Measurements from ENCODE around the gene LHFPL3. TPM values are rescaled to one million over a fixed set of nuclear protein-coding genes. Genes with fewer than 3 reads are reported as not detected.

LHFPL3 gene
- polyA plus RNA-seq, 1 of the 3 experiments (the other 2 are of a cell fraction) = not detected

GRCh38 chr7:104789780-104790179 lies 461.4 kb downstream of the LHFPL3 start:
- H3F3A ChIP-seq (replicated peaks; ENCODE audit: insufficient read depth) = no peaks in the 10 kb centered on the region
- no peaks in the 10 kb centered on the region for H3K9me3 ChIP-seq
- no peaks in the 10 kb centered on the region for H3K36me3 ChIP-seq (replicated peaks in 1 of 2; ENCODE audit: control insufficient read depth in 1 of 2, insufficient read depth in 2 of 2, low read length in 1 of 2)
- TF ChIP-seq RXRA (IDR thresholded peaks at IDR 0.05; ENCODE audit: borderline replicate concordance, low read depth) (no peak), RAD21 (IDR thresholded peaks at IDR 0.05; ENCODE audit: low read length) (no peak), SMC3 (IDR thresholded peaks at IDR 0.05; ENCODE audit: low read depth, low read length) (no peak), FOXM1 (IDR thresholded peaks at IDR 0.05; ENCODE audit: low read depth) (no peak), SIN3A (IDR thresholded peaks at IDR 0.05; ENCODE audit: borderline replicate concordance, low read depth, low read length) (no peak), TAF1 (IDR thresholded peaks at IDR 0.05; ENCODE audit: borderline replicate concordance, low read depth, low read length) (no peak), POLR2AphosphoS5 (IDR thresholded peaks at IDR 0.05; ENCODE audit: low read depth, low read length) (no peak), MEF2A (IDR thresholded peaks at IDR 0.05; ENCODE audit: borderline replicate concordance, low read depth) (no peak), CTCF (IDR thresholded peaks at IDR 0.05) (no peak), NRF1 (IDR thresholded peaks at IDR 0.05; ENCODE audit: low read depth, low read length) (no peak), ZBTB33 (IDR thresholded peaks at IDR 0.05; ENCODE audit: borderline replicate concordance, low read depth) (no peak), ELF1 (IDR thresholded peaks at IDR 0.05) (no peak), EZH2phosphoT487 (IDR thresholded peaks at IDR 0.05; ENCODE audit: borderline replicate concordance, low read depth) (no peak), RCOR1 (IDR thresholded peaks at IDR 0.05; ENCODE audit: low read length) (no peak), MAX (IDR thresholded peaks at IDR 0.05; ENCODE audit: low read depth) (no peak)
- TF ChIP-seq, protein P1, sequence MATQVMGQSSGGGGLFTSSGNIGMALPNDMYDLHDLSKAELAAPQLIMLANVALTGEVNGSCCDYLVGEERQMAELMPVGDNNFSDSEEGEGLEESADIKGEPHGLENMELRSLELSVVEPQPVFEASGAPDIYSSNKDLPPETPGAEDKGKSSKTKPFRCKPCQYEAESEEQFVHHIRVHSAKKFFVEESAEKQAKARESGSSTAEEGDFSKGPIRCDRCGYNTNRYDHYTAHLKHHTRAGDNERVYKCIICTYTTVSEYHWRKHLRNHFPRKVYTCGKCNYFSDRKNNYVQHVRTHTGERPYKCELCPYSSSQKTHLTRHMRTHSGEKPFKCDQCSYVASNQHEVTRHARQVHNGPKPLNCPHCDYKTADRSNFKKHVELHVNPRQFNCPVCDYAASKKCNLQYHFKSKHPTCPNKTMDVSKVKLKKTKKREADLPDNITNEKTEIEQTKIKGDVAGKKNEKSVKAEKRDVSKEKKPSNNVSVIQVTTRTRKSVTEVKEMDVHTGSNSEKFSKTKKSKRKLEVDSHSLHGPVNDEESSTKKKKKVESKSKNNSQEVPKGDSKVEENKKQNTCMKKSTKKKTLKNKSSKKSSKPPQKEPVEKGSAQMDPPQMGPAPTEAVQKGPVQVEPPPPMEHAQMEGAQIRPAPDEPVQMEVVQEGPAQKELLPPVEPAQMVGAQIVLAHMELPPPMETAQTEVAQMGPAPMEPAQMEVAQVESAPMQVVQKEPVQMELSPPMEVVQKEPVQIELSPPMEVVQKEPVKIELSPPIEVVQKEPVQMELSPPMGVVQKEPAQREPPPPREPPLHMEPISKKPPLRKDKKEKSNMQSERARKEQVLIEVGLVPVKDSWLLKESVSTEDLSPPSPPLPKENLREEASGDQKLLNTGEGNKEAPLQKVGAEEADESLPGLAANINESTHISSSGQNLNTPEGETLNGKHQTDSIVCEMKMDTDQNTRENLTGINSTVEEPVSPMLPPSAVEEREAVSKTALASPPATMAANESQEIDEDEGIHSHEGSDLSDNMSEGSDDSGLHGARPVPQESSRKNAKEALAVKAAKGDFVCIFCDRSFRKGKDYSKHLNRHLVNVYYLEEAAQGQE (IDR thresholded peaks at IDR 0.05; ENCODE audit: low read depth, low read length) = no peak
- TF ChIP-seq, protein P2, sequence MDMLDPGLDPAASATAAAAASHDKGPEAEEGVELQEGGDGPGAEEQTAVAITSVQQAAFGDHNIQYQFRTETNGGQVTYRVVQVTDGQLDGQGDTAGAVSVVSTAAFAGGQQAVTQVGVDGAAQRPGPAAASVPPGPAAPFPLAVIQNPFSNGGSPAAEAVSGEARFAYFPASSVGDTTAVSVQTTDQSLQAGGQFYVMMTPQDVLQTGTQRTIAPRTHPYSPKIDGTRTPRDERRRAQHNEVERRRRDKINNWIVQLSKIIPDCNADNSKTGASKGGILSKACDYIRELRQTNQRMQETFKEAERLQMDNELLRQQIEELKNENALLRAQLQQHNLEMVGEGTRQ (IDR thresholded peaks at IDR 0.05; ENCODE audit: borderline replicate concordance, low read depth, low read length) = no peak
- TF ChIP-seq, protein P3, sequence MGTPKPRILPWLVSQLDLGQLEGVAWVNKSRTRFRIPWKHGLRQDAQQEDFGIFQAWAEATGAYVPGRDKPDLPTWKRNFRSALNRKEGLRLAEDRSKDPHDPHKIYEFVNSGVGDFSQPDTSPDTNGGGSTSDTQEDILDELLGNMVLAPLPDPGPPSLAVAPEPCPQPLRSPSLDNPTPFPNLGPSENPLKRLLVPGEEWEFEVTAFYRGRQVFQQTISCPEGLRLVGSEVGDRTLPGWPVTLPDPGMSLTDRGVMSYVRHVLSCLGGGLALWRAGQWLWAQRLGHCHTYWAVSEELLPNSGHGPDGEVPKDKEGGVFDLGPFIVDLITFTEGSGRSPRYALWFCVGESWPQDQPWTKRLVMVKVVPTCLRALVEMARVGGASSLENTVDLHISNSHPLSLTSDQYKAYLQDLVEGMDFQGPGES (IDR thresholded peaks at IDR 0.05; ENCODE audit: low read depth, low read length) = no peak
- no peaks in the 10 kb centered on the region for H3K79me2 ChIP-seq (ENCODE audit: insufficient read depth)
- H4K20me1 ChIP-seq (ENCODE audit: insufficient read depth) = no peaks in the 10 kb centered on the region
- H3K4me3 ChIP-seq (ENCODE audit: low read depth in 2 of 2, low read length in 1 of 2) = no peak overlapping the region
- ChIA-PET CTCF (interaction anchor here (0.9 kb wide), 1 partner anchor 73 kb away, joined by 3 read pairs; no protein-coding TSS in a partner anchor), POLR2A (no interaction called here)
- H3K27me3 ChIP-seq (ENCODE audit: insufficient read depth) = peaks cover 16% of the 10 kb centered on the region; the same call in 1 of the 2 replicates
- no peaks in the 10 kb centered on the region for H3K4me1 ChIP-seq (ENCODE audit: control insufficient read depth in 1 of 2, insufficient read depth in 2 of 2, low read depth in 1 of 2, low read length in 1 of 2)
- H3K9me2 ChIP-seq = no peaks in the 10 kb centered on the region
- WGBS (ENCODE audit: low lambda C conversion rate) = 3% methylated on average over 3 of the region's 3 CpGs
- DNase-seq = no peak
- no peak overlapping the region for H2AFZ ChIP-seq (ENCODE audit: low read depth)
- H3K9ac ChIP-seq = no peak overlapping the region
- no peak overlapping the region for H3K4me2 ChIP-seq
- no peak overlapping the region for H3K27ac ChIP-seq (ENCODE audit: low read depth in 2 of 2, low read length in 1 of 2)

Measured in SK-N-SH (cell line).